Neural progenitor cell (in vitro differentiated cells): ENCODE data around the gene GRID1.

Experiments used
- CTCF ChIP-seq: fragments of 200-600 bp; sonication (generic); IDR thresholded peaks from 2 replicates; pipeline ENCODE4 v1.5.1; 2017; ENCODE audit warnings: antibody characterized with exemption, mild to moderate bottlenecking
- EZH2 ChIP-seq: fragments of 200-600 bp; sonication (generic); IDR thresholded peaks from 2 replicates; pipeline ENCODE4 v1.6.1; 2017; ENCODE audit warnings: antibody characterized with exemption, mild to moderate bottlenecking, moderate library complexity
- EZH2phosphoT487 ChIP-seq: fragments of 200-600 bp; sonication (generic); IDR thresholded peaks from 2 replicates; pipeline ENCODE4 v1.6.1; 2017; ENCODE audit warnings: antibody characterized with exemption

DNA sequence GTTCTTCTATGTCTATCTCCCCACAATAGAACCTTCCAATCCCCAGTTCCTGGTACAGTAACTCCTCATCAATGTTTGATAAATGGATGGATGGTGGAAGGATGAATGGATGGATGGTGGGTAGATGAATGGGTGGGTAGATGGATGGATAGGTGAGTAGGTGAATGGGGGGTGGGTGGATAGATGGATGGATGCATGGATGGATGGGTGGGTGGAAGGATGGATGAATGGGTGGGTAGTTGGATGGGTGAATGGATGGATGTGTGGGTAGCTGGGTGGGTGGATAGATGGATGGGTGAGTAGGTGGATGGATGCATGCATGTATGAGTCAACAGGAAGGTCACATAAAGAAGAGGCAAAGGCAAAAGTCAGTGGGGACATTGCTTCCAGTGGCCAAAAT, 116.8 kb downstream of the GRID1 start:
- TF ChIP-seq CTCF (no peak), EZH2 (no peak), EZH2phosphoT487 (no peak)
